ENCODE results near the gene RBCK1.

DNA sequence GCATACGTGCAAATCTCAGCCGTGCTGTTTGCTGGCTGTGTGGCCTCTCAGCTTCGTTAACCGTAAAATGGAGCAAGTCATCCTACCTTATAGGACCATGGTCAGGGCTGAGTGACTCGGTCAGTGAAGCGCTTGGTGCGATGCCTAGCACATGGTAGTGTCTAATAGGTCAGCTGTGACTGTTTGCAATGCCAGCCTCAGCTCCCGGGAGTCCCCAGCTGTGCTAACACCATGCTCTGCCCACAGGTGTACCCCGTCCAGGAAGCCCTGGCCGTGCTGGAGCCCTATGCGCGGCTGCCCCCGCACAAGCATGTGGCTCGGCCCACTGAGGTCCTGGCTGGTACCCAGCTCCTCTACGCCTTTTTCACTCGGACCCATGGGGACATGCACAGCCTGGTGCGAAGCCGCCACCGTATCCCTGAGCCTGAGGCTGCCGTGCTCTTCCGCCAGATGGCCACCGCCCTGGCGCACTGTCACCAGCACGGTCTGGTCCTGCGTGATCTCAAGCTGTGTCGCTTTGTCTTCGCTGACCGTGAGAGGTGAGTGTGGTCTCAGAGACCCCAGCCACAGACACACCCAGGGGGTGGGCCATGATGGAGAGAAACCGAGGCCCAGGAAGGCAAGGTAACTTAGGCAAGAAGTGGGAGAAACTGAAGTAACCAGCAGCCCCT lies 16.9 kb upstream of the RBCK1 start:
- TF ChIP-seq, protein P1, sequence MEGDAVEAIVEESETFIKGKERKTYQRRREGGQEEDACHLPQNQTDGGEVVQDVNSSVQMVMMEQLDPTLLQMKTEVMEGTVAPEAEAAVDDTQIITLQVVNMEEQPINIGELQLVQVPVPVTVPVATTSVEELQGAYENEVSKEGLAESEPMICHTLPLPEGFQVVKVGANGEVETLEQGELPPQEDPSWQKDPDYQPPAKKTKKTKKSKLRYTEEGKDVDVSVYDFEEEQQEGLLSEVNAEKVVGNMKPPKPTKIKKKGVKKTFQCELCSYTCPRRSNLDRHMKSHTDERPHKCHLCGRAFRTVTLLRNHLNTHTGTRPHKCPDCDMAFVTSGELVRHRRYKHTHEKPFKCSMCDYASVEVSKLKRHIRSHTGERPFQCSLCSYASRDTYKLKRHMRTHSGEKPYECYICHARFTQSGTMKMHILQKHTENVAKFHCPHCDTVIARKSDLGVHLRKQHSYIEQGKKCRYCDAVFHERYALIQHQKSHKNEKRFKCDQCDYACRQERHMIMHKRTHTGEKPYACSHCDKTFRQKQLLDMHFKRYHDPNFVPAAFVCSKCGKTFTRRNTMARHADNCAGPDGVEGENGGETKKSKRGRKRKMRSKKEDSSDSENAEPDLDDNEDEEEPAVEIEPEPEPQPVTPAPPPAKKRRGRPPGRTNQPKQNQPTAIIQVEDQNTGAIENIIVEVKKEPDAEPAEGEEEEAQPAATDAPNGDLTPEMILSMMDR (IDR thresholded peaks at IDR 0.05): no peak
- no peak for TF ChIP-seq POLR2A (IDR thresholded peaks at IDR 0.05)
